DMS 273 (cell line): ENCODE results near the gene GALNT9.
A peak's percentile ranks its signal among the peaks of the same experiment; 100 is the strongest.
"Not testable (repeated sequence)": the region's sequence is repeated elsewhere in the genome, so short reads cannot be mapped to it uniquely, and the experiment has no call there.

Experiments used
- DNase-seq: peaks from one replicate; lab custom pipeline; 2025; ENCODE audit not compliant: unreplicated experiment; lab: John Stamatoyannopoulos, UW

The GALNT9 gene

DNA sequence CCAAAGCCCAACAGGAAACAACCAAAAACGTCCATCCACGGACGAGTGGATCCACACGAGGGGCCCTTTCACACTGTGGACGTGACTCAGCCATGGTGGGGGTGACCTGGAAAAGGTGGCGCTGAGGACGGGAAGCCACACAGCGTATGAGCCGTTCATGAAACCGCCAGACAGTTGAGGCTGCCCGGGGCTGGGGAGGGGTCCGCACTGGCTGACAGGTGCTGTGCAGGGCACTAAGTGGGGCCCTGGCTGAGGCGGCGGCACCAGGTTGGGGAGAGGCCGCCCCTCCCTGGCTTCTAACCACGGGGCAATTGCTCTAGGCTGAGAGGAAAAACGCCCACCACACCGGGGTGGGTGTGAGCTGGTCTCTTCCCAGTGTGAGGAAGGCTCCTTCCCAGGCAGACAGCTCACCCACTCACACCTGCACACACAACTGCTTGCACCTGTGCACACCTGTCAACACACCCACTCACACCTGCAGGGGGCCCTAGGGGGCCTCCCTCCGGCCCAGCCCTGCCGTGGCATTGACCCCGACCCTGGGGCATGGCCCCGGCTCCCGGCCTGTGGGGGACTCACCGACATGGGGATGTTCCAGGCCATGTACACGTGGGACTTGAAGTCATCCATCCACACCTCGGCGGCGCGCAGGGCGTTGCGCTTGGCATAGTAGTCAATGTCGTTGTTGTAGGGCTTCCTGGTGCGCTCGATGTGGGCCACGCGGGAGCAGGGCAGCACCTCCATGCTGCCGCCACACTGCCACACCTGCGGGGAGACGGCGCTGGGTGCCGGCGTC is 126.3 kb downstream of the GALNT9 start:
- no peak for DNase-seq

DNA sequence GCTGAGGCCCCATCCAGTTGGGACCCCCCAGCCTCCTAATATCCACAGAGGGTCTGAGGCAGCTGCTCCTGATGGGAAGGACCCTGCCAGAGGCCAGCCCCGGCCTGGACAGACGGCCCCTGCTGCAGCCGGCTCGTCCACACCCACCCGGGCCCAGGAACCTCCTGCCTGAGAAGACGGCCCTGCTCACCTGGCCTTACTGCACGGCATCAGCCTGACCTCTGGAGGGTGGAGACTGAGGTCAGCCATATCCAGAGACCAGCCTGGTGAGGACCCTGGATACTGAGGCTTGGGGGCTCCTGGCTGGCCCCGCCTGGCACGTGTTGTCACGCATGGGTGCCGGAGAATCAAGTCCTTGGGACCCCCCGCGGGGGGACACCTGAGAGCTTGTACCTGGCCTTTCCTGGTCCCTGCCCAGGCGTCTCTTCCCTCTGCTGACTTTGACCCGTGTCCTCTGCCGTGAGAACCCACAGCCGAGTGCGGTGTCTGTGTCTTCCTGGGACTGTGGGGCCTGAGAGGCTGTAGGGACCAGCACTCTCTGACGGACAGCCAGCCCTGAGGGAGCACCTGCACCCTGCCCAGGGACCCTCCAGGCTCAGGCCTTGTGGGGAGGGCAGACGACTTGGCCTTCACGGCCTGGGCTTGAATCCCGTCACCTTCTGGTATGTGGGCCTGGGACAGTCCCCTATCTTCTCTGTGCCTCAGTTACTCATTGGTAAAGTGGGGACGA is 127.8 kb downstream of the GALNT9 start:
- DNase-seq = no peak

- DNase-seq = no peak
These were observed 128.6 kb downstream of the GALNT9 start for GRCh38 chr12:132200800-132201199.

GRCh38 chr12:132199526-132200319 is 129.7 kb downstream of the GALNT9 start:
- DNase-seq = no peak

DNA sequence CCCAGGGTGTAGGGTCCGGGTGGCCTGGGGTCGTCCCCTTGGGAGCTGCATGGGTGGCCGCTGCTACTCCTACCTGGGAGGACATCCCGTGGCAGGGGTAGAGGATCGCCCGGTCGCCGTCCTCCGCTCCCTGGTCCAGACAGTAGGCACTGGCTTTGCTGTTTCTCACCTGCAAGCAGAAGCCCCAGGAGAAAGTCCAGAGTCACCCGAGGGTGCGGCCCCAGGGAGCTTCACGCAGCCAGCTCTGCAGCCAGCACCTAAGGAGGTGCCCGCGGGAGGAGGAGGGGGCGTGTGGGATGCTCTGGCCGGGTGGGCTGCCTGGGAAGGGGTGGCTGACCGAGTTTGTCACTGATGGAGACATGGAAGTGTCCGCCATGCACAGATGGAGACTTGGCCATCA is 130.3 kb downstream of the GALNT9 start:
- no peak for DNase-seq

DNA sequence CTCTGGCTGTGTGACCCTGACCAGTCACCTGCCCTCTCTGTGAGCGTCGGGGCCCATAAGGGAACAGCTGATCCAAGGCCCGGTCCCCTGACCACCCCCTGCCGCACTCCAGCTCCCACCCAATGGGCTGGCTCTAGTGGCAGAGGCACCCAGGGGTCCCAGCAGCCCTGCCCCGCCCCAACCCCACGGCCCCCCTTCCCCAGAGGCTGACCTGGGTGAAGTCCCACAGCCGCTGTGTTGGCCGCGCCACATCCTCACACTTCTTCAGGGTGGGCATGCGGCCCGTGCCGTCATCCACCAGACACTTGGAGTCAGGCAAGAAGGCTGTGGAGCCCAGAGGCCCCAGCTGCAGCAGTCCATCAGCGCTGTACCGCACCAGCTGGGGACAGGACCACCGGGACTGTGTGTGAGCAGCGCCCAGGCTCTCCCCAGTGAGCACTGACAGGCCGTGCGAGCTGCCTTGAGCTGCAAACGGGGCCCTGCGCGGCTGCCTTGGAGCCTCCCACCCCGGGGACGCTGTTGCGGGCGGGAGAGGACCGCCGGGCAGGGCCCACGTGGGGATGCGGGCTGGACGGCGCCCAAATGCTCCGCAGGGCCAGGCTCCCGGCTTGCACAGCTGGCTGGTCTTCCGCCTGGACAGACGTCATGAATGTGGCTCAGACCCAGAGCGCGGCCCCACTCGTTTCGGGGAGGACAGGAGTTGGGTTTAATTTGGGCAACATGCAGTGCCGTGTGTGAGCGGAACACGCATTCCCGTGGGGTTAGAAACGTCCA is 131.6 kb downstream of the GALNT9 start:
- no peak for DNase-seq

DNA sequence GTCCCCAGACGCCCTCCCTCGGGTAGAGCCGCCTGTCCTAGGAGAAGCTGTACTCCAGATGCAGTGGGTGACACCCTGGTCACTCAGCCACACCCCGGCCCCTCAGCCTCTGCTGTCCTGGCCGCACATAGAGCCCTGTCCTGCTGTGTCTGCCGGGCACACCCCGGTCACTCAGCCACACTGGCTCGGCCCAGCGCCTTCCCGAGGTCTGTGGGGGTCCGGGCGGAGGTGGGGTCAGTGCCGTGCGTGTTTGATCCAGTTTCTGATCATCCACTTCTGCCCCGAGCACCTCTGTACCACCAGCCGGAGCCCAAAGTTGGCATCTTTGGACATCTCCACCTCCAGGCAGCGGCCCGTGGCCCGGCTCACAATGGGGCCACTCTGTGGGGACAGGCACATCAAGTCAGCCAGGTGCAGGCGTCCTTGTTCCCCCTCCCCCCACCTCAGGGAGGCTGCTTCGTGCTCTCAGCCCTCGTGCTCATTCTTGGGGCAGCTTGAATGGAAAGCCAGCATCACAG is 132.5 kb downstream of the GALNT9 start:
- no peak for DNase-seq

DNA sequence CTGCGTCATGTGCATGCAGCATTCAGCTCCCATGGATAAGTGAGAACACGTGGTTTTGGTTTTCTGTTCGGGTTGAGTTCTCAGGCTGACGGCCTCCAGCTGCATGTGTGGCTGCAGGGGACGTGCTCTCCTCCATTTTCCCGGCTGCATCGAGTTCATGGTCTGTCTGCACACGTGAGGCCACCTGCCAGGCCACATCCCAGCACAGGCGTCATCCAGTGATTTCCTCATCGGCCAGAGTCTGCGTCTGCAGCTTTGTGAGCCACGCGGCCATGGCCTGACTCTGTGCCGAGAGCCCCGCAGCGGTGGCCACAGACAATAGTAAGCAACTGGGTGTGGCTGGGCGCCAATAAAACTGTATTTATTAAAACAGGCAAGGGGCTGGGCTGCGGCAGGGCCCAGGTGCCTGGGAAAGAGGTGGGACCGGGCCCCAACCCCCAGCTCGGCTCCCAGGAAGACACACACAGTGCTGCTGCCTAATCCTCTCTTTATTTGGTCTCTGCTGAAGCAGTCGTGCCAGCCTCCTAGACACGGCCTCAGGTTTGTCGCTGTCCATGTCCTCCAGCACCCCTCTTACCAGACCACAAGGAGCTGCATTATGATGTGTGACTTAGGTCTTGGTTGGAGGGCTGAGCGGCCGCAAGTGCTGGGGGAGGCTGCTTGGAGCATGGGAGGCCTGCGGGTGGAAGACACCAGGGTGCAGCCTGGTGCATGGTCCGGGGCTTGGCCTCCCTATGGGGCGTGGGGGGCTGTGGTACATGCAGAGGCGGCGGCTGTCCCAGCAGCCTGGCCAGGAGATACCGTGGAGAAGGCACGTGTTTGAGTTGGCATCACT is 133.1 kb downstream of the GALNT9 start:
- DNase-seq = peak; percentile 18

DNA sequence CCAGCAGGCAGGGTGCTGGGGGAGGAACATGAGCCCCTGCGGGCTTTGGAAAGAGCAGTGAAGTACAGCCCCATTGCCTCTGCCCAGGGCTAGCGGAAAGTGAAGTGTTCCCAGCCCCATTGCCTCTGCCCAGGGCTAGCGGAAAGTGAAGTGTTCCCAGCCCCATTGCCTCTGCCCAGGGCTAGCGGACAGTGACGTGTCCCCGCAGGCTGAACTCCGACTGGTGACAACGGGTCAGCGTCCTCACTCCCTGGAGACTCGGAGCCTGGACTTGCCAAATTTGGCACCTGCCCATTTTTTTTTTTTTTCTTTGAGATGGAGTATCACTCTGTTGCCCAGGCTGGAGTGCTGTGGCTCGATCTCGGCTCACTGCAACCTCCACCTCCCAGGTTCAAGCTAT is 134.1 kb downstream of the GALNT9 start:
- DNase-seq = not testable (repeated sequence)

GRCh38 chr12:132194556-132194955 is 134.8 kb downstream of the GALNT9 start:
- DNase-seq = no peak

- peak; percentile 15 for DNase-seq
These were observed 135.3 kb downstream of the GALNT9 start for GRCh38 chr12:132194056-132194455.

GRCh38 chr12:132191715-132192553 is 137.5 kb downstream of the GALNT9 start:
- no peak for DNase-seq

DNA sequence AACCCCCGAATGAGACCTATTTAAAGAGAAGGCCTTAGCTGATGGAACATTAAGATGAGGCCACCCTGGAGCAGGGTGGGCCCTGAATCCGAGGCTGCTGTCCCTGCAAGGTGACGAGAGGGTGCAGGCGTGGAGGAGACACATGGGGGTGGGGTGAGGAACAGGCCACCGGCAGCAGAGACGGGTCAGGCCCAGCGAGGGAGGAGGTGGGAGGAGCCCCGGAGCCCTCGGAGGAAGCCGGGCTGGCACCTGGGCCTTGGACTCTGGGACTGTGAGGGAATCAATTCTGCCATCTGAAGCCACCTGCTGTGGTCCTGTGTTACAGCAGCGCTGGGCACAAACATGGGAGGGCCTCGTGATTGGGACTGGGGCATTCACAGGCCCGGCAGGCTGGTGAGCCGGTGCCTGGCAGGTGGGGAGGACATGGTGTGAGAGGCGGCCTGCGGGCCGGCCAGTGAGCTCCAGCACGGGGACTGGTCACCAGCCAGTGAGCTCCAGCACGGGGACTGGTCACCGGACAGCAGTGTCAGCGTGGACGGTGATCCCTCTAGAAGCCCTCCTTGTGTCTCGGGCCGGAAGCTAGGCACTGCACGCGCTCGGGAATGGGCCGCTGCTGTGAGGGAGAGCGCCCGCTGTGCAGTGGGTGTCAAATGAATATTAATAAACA is 138.4 kb downstream of the GALNT9 start:
- no peak for DNase-seq

- DNase-seq = no peak
These were observed 139.2 kb downstream of the GALNT9 start for GRCh38 chr12:132190012-132190755.

DNA sequence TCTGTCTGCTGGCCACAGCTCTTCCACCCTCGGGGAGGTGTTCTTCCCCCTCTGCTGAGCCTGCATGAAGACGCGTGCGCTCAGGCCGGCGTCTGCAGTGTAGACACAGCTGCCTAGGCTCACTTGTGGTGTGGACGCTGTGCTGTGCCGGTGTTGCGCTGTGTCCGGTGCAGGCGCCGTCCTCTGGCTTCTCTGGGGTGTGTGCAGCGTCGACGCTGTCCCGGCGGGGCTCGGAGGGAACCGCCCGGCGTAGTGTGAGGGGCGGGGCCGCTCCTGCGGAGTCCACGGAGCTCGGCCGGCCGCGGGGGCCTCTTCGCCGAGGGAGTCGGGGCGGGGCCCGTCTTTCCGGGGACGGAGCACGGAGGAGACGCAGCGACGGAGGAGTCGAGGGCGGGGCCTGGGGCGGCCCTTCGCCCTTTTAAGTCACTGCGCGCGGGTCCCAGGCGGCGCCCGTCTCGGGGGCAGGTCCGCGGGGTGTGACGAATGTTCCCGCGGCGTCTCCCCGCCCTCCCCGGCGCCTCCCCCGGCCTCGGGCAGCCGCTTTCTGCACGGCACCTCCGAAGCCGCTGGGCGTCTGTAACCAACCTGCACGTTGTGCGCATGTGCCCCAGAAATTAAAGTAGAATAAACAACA is 139.9 kb downstream of the GALNT9 start:
- DNase-seq = peak; percentile 83

GRCh38 chr12:132188916-132189325 is 140.5 kb downstream of the GALNT9 start:
- DNase-seq = no peak

GRCh38 chr12:132188451-132188901 is 140.9 kb downstream of the GALNT9 start:
- DNase-seq = no peak
